AG04449 (cell line): ENCODE results near the gene TRIM75.

Experiments
- CTCF ChIA-PET: fragments of 350-600 bp; formaldehyde crosslinking; extraction: SDS; loops from one replicate; lab custom pipeline; 2021; ENCODE audit warnings: antibody characterized with exemption; lab: Yijun Ruan, JAX
- POLR2A ChIA-PET: fragments of 400-600, 350-600 bp; formaldehyde crosslinking; extraction: SDS; loops from one replicate; lab custom pipeline; 2020; ENCODE audit warnings: antibody characterized with exemption, inconsistent platforms; lab: Yijun Ruan, JAX
- DNase-seq: peaks from one replicate; pipeline ENCODE4 v3.0.0-alpha.2; 2010; ENCODE audit warnings: low read depth, low spot score
- H3K4me3 ChIP-seq: 2 replicates; pipeline ENCODE4 v1.5.1; 2011; ENCODE audit warnings: low read depth, mild to moderate bottlenecking, control low read depth, low read length
- TF ChIP-seq, protein P1 (sequence below): IDR thresholded peaks from one replicate; pipeline ENCODE4 v1.5.1; 2011; ENCODE audit warnings: mild to moderate bottlenecking, moderate library complexity, low read length, control low read depth, inconsistent platforms; ENCODE audit not compliant: insufficient read depth; ENCODE audit errors: missing control alignments

The TRIM75 gene

DNA sequence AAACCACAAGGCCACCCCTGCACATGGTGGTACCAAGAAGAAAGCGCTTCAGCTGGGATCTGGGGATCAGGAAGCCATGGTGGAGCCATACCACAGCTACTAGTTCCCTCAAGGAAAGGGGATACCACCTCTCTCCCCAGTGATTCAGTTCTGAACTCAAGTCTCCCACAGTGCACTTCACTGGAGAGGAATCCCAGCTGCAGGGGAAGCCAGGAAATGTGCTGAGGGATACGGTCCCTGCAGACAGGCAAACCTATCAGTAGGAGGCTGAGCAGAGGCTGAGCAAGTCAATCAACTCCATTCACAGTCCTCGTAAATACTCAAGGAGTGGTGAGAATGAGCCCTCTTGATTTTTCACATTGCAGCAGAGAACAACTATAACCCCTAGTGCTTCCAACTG lies 48.0 kb downstream of the TRIM75 start:
- ChIA-PET CTCF (interaction anchor here (1.7 kb wide), 1 partner anchor 11 kb away, joined by 7 read pairs; the partner anchor contains the start of gene TMEM192), POLR2A (no interaction called here)
- no peak overlapping the region for H3K4me3 ChIP-seq
- no peak for DNase-seq
- TF ChIP-seq, protein P1, sequence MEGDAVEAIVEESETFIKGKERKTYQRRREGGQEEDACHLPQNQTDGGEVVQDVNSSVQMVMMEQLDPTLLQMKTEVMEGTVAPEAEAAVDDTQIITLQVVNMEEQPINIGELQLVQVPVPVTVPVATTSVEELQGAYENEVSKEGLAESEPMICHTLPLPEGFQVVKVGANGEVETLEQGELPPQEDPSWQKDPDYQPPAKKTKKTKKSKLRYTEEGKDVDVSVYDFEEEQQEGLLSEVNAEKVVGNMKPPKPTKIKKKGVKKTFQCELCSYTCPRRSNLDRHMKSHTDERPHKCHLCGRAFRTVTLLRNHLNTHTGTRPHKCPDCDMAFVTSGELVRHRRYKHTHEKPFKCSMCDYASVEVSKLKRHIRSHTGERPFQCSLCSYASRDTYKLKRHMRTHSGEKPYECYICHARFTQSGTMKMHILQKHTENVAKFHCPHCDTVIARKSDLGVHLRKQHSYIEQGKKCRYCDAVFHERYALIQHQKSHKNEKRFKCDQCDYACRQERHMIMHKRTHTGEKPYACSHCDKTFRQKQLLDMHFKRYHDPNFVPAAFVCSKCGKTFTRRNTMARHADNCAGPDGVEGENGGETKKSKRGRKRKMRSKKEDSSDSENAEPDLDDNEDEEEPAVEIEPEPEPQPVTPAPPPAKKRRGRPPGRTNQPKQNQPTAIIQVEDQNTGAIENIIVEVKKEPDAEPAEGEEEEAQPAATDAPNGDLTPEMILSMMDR, result no peak

DNA sequence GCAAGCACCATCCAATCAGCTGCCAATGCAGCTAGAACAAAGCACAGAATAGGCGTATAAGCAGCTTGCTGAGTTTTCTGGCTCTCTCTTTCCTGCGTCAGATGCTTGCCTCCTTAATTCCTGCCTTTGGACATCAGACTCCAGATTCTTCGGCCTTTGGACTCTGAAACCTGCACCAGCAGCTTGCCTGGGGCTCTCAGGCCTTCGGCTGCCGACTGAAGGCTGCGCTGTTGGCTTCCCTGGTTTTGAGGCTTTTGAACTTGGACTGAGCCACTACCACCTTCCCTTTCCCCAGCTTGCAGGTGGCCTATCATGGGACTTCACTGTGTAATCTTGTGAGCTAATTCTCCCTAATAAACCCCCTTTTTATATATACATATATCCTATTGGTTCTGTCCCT lies 52.9 kb downstream of the TRIM75 start:
- ChIA-PET CTCF (interaction anchor here (0.7 kb wide), 1 partner anchor 170 kb away, joined by 3 read pairs; no protein-coding TSS in a partner anchor), POLR2A (no interaction called here)
- DNase-seq, result no peak
- H3K4me3 ChIP-seq, result no peak overlapping the region
- TF ChIP-seq, protein P1, result no peak
